HUDEP-2 (cell line): Measurements from ENCODE around the gene MAST4.

Experiments
- DNase-seq, 76 experiments: peaks; one replicate each; lab custom pipeline; 2025; ENCODE audit not compliant: unreplicated experiment in 76 of 76; lab: John Stamatoyannopoulos, UW

The MAST4 gene

DNA sequence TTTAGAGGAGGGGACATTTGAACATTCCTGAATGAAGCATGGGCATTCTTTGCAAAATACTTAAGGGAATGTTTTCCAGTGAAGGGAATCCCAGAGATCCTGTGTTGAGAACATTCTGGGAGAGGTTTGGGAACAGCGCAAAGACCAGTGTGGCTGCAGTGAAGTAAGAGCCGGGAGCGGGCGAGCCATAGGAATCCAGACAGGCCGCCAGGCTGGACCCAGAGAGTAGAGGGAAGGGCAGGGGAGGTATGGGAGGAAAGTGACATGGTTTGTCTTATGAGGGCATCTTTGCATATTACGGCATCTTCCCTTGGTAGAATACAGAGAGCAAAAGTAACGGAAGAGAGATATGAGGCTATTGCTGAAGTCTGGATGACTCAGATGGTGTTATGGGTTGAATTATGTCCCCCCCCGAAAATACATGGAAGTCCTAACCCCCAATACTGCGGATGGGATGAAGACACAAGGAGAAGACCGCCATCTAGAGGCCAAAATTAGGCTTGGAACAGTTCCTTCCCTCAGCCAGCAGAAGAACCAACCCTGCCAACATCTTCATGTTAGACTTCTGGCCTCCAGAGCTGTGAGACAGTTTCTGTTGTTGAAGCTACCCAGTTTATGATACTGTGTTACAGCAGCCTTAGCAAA, 268.2 kb downstream of the MAST4 start:
- DNase-seq: peak in 8 of 76 experiments; percentile 2 to 49 (median 8)

DNA sequence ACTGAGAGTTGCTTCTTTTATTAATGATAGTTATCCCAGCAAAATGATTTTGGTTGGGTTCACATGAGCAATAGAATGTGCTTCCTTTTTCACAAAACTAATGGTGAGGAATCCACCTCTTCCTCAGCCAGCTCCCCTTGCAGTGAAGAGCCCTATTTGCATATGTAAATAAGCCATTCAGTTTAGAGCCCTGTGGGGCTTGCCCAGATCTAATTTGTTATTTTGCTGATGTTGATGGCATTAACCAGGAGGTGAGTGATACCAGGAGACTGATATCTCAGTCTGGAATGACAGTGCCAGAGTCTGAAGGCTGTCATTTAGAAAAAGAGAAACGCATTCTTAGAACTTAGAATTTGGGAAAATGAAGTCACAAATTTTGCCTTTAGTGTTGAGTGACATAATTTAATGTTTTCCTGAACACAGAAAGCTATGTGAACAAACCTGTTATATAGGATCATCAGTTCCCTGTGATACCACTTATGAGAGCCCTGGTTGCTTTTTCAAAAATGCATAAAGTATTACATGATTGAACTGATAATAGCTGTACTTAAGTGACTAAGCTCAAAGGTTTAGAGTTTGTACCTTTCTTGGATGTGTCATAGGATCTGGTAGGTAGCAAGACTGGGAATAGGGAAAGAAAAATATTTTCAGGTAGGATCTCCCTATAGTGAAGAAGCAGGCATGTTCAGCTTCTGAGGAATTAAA, 271.6 kb downstream of the MAST4 start:
- no peak for DNase-seq

DNA sequence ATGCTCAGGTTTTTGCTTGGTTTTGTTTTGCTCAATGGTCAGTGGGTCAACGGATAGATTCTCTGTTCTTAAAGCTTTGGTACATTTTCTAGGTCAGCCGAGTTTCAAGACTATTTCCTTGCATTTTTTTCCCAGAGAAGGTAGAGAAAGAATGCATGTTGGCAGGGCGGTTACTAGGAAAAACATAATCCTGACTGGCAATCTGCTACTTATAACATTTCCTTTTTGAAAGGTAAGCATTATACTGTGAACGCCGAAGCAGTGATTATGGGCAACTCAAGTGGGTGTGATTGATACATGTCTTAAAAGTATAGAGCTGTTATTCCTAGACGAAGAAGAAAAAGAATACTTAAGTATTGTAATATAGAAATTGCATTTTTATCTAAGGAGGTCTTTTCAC, 273.2 kb downstream of the MAST4 start:
- no peak for DNase-seq

DNA sequence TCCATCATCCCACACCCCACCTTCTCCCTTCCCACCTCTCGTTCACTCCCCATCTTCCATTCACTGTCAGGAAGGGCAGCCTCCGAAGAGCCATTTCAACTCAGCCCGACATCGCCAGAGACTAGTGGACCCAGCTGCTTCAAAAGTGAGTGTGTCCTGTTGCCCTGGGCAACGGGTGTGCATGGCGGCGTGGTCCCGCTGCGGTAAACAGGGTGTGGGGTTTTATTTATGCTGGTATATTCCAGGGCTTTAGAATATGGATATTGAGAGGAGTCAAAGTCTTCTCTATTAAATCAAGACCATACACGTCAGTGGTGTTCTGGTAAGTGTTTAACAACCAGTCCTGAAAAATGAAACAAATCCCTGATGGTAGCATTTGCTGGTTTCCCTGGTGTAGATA, 274.5 kb downstream of the MAST4 start:
- DNase-seq: no peak

DNA sequence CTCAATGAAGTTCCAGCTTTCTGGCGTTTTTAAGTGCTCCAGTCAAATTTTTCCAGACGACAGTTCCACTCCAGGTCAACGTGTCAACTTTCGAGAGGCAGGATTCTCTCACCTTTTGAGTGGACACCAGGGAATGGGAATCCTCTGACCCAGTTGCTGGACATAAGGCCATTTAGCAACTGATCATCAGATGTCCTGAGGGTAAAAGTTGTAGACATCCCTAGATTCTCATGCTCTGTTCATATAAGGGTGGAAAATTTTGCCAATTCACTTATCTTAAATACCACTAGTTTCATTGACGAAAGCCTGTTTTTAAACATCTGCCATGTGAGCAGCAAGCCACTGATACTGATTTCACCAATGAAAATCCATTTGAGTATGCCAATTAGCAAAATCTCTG, 275.5 kb downstream of the MAST4 start:
- DNase-seq: no peak

DNA sequence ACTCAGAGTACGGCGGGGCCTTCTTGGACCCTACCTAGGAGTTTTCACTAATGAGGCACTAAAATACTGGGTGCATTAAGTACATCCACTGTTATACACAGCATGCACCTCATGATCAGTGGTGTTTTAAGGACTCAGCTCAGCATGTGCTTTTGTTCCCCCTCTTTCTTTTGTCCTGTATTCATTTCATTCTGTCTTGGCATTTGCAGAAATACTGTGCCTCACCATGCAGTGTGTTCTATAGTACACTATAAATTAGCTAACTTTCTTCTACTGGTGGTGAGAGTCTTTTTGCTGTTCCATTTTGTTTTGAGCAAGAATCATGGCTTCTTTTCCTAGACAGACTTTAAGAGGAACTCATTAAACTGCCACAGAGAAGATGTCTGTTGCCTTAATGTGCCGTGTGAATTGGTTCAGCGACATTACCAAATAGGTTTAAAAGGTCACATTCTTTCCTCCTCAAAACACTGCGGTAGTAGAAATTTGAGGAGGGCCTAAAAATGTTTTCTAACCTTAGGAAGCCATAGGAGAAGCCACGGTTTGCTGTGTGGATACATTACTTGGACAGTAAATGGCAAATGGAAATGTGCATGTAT, 276.6 kb downstream of the MAST4 start:
- no peak for DNase-seq

DNA sequence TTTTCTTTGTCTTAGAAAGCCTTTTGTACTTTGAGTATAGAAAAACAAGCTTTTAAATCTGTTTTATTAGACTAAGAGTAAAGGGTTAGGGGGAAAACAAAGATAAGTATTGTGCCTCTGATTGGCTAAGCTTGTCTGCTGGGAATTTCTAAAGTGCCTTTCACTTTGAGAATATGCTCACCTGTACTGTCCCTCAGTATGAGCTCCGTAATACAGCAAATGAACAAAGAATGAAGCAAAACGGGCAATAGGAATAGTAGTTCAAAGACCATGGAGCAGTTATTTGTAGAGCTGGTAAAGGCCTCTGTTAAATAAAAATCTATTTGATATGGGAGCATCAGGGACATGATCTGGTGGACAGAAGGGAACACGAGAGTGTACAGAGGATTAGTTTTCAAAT, 277.8 kb downstream of the MAST4 start:
- DNase-seq: no peak

DNA sequence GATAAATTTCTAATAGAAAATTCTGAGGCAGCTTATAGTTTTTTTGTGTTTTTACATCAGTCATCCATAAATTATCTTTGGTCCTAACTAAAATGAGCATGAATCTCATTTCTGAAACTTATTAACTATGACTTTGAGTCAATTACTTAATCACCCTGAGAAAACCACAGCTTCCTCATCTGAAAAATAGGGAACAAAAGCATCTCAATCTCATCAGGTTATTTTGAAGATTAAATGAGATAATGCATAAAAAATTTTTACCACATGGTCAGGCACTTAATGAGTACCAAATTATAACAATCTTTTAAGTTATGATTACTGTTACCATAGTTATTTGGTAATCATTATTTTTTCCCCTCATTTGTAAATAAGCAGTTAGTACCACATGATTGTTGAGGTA, 279.1 kb downstream of the MAST4 start:
- DNase-seq: no peak

DNA sequence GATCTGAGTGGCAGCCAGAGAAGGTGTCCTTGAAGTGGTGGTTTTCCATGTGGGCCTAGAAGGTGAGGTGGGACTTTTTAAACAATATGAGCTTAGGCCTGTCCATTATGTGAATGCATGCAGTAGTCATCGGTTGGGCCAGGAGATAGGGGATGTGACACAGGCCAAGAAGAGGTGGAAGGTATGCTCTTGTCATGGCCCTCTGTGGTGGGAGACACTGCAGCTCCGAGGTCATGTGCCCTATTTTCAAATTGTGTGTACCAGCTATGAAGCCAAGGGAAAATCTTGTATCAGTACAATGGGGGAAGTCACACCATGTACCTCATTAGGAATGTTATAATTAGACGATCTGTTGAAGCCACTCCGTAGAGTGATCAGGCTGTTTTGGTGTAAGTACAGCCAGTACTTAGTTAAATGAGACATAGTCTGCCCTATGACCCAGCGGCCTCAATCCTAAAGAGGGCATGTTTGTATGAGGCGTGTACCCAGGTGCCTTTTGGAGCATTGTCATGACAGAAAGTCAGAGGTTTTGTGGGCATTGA, 280.1 kb downstream of the MAST4 start:
- DNase-seq: no peak

DNA sequence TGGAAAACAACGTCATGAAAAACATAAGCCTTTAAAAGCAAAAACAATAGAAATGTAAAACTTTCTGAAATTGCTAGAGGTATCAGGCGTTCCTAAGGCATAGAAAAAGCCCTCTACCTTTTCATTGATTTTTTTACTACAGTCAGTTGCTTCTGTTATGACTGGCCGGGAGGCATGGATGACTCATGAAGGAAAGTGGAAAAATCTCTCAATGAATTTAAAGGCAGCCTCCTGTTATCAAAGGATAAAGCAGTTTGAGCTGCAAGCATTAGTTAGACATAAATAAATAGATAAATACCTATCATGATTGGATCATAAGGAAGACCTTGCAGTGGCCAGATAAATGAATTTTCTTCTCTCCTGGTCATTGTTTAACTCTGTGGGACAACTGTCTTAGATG, 281.6 kb downstream of the MAST4 start:
- no peak for DNase-seq

DNA sequence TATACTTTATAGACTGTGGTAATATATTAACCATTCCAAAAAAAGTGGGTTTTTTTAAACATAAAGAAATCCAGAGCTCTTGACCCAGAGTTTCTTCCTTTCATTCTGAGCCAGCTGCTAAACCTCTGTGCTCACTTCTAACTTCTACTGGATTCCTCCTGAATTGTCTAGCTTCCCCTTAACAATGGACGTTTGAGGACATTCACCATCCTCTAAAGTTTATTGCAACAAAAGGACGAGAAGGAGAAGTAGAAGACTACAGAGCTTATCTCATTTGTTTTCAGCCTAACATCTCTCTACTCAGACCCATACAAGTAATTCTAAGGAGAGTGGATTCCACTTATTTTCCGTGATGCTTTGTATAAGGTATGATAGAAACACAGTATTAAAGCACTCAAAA, 284.2 kb downstream of the MAST4 start:
- no peak for DNase-seq

DNA sequence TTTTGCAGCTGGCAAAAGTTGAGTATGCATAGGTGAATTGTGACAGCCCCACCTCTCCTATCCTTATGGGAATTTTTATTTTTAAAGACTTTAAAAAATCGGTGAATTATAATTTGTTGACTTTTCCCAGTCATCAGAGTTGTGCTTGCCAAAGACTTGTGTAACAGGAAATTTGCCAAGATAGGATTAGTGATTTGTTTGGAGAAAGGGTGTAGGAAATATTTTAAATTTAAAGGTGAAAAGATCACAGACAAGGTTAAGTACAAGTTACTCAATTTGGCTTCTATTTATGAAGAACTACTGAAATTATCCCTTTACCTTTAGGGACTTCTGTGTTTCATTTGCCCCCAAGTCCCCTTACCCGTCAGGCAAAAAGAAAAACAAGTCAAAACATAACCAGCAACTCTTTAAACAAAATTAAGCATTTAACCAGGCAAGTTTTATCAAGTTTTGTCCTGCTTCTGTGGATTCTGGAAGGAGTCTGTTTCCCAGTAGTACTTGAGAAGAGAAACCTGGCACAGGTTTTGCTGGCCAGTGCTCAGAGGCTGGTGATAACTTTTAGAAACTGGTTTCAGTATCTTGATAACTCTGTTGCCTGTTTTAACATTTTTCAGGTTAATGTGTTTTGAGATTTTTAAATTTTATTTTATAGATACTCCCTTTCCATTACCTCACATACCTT, 285.4 kb downstream of the MAST4 start:
- DNase-seq: no peak

DNA sequence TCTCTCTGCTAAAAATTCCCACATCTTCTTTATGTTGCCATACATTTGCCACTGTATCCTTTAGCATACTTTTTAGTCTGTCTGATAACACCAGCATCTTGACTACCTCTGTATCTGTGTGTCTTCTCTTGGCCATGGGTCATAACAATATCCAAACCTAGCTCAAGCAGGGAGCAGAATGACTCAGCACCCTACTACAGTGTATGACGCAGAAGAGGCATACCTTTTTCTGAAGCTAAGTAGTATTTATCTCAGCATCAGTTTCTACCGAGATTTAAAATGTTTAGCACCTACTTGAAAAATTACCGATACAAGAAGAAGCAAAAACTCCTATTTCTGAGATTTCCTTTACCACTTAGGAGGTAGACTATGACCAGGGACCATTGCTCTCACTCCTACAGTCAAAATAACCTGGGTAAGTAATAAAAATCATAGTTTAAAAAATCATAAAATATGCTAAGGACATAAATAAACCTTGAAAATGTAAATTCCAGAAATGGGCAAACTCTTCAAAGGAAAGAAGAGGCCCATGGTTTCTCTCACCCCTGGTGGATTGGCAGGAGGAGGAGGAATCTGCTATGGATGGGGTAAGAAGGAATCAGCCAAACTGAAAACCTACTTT, 286.5 kb downstream of the MAST4 start:
- DNase-seq: no peak

DNA sequence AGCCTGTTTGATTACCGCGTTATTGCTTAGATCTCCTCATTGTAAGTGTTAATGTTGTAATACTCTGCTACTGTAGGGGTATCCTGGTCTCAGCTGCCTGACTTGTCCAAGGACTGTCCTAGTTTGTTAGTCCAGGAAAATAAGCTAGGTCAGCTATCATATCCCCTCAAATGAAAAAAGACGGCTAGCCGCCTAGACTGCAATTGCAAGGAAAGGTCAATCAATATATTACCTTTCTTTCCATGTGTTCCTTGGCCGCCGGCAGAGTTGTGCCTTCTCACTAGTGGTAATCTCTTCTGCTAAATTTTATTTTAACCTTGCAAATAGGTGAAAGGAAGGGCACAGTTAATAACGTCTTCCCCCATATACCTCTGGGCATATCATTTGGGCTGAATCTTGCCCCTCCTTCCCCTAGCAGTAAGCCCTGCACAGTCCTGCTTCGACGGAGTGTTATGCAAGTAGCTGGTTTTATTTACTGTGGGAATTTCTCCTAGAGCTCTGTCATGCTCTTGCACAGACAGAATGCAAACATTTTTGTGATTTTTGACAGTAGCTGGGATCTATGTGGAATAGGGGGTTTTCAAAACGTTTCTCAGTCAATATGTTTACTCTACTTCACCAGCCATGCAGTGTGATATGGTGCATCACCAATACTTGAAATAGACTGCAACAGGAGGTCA, 288.5 kb downstream of the MAST4 start:
- no peak for DNase-seq

DNA sequence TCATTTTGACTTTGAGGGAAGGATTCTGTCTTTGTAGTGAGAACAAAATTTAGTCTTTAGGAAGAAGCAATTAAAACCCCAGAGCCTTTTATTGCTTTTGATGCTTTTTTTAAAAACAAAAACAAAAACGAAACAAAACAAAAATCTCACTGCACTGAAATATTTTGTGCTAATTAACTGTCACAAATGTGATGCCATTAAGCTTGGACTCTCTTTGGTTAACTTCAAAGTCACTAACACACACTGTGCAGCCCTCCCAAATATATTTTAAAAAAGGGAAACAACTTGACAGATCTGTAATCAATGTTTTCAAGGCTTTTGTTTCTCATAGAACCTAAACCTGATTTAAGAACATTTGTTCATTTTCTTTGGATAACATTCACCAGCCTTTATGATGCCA, 290.7 kb downstream of the MAST4 start:
- no peak for DNase-seq

DNA sequence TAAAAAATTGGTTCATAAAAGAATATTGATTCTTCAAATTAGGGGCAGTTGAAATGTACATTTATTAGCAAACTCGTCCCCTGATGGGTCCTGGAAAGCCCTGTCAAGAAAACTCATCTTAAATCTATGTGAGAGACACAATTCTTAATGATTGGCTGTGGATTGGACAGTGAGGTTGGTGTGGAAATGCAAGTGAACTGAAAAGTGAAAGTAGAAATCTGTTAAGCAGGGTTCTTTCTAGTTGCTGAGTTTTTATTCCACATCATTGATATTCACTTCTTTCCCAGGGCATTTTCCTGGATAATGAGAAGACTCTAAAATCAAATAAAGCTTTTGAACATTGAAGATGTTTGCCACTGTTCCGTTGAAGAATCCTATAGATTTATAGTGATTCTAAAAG, 292.4 kb downstream of the MAST4 start:
- no peak for DNase-seq

DNA sequence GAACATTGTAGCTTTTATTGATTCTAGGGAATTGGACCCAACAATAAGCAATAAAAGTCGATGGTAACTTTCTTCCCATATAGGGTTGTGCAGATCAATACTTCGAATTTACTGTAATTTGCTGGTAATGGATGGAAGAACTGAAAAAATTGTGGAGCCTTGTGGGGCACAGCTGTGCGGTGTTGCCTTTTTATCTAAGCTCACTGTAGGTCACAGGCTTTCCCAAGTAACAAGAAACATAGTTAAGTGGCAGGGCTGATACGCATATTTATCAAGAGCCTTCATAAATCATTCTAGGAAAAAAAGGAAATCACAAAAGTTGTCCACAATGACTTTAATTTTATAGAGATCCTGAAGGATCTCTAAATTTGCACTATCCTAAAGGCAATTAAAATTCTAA, 292.9 kb downstream of the MAST4 start:
- no peak for DNase-seq

DNA sequence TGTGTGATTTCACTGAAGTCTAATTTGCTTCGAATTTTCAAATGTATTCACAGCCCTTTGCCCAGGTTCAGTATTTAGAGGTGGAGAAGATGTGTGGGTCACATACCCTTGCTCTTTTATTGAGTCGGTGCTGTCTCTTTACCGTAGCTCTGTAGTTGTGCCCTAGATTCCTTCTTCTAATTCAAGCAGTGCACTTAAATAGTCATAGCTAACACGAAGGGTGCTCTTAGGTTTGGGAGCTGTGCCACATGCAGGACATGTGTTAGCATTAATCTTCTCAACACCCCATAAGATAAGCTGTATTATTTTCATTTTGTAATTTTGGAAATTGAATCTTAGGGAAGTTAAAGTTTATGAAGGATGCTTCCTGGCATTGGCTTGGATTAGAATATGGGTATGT, 293.3 kb downstream of the MAST4 start:
- DNase-seq: no peak

DNA sequence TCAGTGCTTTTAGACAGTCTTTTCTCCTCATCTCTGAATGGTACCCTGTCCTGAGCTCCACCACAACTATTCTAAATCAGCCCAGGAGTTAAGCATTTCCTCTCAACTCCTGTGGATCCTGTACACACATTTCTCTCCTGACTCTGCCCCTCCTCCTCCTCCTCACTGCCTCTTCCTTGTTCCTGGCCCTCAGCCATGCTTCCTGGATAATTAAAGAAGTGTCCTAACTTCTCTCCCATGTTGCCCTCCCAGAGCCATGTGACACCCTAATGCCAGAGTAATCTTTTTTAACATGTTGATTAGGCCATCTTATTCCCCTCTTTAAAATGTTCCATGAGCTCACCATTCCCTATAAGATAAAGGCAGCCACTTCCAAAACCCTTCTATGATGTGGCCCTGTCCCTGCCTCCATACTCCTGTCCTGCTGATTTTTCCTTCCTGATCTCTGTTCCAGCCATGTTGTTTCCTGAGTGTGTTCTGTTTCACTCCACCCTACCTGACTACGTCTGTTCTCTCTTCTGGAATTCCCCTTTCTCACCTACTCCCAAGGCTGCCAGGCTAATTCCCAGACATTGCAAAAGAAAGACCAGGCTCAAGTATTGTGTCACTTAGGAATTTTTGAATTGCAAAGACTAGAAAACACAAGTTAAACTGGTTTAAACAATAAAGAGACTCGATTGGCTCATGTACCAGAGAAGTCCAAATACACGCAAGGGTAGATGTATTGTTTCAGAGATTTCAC, 295.2 kb downstream of the MAST4 start:
- DNase-seq: no peak

DNA sequence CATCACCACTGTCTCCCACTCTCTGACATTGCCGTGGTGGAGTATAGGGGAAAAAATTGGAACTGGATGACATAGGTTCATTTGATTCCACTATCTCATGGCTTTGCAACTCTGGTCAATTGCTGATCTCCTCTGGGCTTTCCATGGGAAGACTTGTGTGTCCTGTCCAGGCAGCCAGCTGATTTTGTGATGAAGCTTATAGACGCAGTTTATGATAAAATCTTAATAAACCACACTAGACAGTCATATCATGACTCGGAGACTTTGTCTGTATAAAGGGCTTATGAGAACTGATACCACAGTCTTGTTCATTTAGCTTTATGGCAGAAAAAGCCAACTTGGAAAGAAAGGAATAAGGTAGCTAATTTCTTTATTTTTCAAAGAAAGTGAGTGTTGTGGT, 296.5 kb downstream of the MAST4 start:
- DNase-seq: no peak
